GM13977 (cell line): ENCODE measurements around the gene ZGRF1.
"Not testable (repeated sequence)": the region's sequence is repeated elsewhere in the genome, so short reads cannot be mapped to it uniquely, and the experiment has no call there.

Experiments used
- DNase-seq: peaks from one replicate; pipeline ENCODE4 v3.0.0; 2012; ENCODE audit warnings: low spot score
- in situ Hi-C: fragments of 300-500 bp; cut with MboI; formaldehyde crosslinking; loops from one replicate; pipeline ENCODE4 v1.12.0; 2022; ENCODE audit warnings: low sequenced_read_pairs, low pct_unique_long_range_greater_than_20kb, mixed read lengths, inconsistent platforms; ENCODE audit not compliant: unreplicated experiment
- TF ChIP-seq, protein P1 (sequence below): IDR thresholded peaks from 2 replicates; pipeline ENCODE4 v1.5.1; 2012; ENCODE audit warnings: mild to moderate bottlenecking, control low read depth; ENCODE audit not compliant: insufficient read depth; ENCODE audit errors: extremely low read depth, missing control alignments

The ZGRF1 gene

DNA sequence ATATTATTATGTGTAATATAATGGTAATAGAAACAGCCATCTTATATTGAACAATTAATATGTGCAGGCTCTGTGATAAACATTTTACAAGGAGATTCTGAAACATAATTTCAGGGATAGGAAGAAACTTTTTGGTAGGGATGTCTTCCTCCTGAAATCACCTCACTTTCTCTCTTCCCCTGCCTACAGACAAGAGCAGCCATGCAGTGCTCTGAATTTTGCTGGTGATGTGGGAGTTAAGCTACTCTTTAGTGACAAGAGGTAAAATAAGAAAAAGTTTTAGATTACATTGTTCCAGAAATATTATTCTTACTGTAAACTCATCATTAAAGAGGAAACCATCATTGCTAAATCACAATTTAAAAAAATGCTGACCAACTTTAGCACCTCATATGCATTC, 36.4 kb upstream of the ZGRF1 start:
- in situ Hi-C loops, result no loop called here
- TF ChIP-seq, protein P1, sequence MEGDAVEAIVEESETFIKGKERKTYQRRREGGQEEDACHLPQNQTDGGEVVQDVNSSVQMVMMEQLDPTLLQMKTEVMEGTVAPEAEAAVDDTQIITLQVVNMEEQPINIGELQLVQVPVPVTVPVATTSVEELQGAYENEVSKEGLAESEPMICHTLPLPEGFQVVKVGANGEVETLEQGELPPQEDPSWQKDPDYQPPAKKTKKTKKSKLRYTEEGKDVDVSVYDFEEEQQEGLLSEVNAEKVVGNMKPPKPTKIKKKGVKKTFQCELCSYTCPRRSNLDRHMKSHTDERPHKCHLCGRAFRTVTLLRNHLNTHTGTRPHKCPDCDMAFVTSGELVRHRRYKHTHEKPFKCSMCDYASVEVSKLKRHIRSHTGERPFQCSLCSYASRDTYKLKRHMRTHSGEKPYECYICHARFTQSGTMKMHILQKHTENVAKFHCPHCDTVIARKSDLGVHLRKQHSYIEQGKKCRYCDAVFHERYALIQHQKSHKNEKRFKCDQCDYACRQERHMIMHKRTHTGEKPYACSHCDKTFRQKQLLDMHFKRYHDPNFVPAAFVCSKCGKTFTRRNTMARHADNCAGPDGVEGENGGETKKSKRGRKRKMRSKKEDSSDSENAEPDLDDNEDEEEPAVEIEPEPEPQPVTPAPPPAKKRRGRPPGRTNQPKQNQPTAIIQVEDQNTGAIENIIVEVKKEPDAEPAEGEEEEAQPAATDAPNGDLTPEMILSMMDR, result no peak

DNA sequence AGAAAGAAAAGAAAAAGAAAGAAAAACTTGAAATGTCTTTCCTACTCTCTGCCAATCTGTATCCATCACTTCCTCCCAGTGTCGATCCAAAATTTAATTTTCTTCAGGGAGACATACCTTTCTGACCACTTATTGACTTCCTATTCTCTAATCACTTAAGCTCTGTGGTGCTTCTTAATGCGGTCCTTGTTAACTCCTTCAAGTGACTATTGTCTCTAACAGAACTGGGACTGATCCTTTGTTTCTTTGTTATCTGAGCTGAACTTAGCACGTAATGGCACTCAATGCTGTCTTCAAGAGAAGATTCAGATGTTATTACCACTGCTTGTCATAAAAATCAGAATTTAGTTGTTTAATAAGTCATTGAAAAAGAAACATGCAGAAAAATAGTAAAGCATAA, 31.4 kb upstream of the ZGRF1 start:
- in situ Hi-C loops, result no loop called here

More for the DNA sequence above, 36.4 kb upstream of the ZGRF1 start:
- no peak for DNase-seq

GRCh38 chr4:112664611-112665010, 27.9 kb upstream of the ZGRF1 start:
- in situ Hi-C loops, result no loop called here
- TF ChIP-seq, protein P1, result no peak
- no peak for DNase-seq

More for the DNA sequence above, 31.4 kb upstream of the ZGRF1 start:
- TF ChIP-seq, protein P1, result no peak
- DNase-seq, result no peak

DNA sequence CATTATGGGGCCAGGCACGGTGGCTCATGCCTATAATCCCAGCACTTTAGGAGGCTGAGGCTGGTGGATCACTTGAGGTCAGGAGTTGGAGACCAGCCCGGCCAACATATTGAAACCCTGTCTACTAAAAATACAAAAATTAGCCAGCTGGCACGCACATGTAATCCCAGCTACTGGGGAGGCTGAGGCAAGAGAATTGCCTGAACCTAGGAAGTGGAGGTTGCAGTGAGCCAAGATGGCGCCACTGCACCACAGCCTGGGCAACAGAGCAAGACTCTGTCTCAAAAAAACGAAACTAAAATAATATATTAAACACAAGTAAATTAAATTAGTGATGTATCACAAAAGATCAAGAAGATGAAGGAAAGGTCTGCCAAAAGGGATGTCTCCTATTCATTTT, 19.4 kb upstream of the ZGRF1 start:
- DNase-seq, in situ Hi-C loops: not testable (repeated sequence)

DNA sequence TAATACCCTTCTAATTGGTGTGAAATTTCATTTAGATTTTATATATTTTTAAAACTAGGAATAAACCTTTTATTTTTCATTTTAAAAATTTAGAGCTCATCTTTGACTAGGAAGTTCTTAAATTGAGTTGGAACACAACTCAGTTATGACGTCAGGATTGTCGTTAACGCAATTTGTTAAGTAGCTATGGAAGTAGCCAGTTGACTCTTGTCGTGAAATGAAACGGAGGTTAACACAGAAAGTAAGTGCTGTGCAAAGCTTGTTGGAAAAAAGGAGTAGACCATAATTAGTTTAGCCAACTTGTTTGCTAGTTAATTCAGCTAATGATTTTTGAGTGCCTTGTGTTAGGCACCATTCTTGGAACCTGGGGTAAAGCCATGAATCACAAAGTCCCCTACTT, 18.6 kb upstream of the ZGRF1 start:
- DNase-seq, result no peak
- in situ Hi-C loops, result no loop called here
- TF ChIP-seq, protein P1, result no peak

GRCh38 chr4:112652216-112652615, 15.5 kb upstream of the ZGRF1 start:
- TF ChIP-seq, protein P1, result no peak
- no peak for DNase-seq
- in situ Hi-C loops, result no loop called here

DNA sequence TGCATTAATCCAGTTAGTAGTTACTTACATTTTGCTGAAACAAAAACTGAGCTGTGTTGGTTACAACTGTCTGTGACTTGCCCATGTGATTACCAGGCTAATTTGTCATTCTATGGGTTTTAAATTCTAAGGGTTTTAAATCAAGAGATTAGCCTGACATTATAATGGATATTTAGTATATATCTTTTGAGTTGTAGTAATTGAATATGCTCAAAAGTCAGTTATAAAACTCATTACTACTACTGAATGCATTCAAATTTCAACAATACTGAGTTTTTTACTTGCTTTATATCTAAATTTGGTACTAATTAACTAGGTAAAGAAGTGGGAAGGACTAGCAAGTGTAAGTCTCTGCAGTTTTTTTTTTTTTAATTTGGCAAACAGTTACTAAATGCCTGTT, 14.9 kb upstream of the ZGRF1 start:
- in situ Hi-C loops, result no loop called here
- TF ChIP-seq, protein P1, result no peak
- no peak for DNase-seq
